K562 (cell line): ENCODE measurements around the gene KLHL30. TPM values are rescaled to one million over a fixed set of nuclear protein-coding genes. Genes with fewer than 3 reads are reported as not detected.

ENCODE experiments used
- ATAC-seq: fragments of 200-7000 bp; cut with Tn5 transposase; 3 replicates; pipeline ENCODE4 v1.9.1; 2020; ENCODE audit warnings: moderate library complexity
- BruUV-seq: library from RNA; stranded (reverse); fragments of 400-500 nt; replicated peaks from 2 replicates; lab custom pipeline; 2021; lab: Mats Ljungman, UMichigan
- CTCF ChIA-PET: fragments of 300-600 bp; formaldehyde crosslinking; extraction: SDS; loops from one replicate; lab custom pipeline; 2021; ENCODE audit warnings: low intra/inter-chr PET ratio; lab: Yijun Ruan, JAX
- POLR2A ChIA-PET: fragments of 300-600, 350-650 bp; sonication (Branson Sonifier 250); formaldehyde crosslinking; extraction: SDS; loops from one replicate; lab custom pipeline; 2021; ENCODE audit warnings: antibody characterized with exemption, inconsistent platforms; lab: Yijun Ruan, JAX
- DNase-seq, 4 experiments: peaks; one replicate each; pipeline versions ENCODE4 v3.0.0 to v3.0.0-alpha.2; 2011 to 2018; ENCODE audit warnings: low spot score in 3 of 4, mixed read lengths in 3 of 4; ENCODE audit errors: extremely low read depth in 1 of 4
- FAIRE-seq: peaks from 2 replicates; lab custom pipeline; 2011; peaks lifted over from hg19 to GRCh38; lab: Jason Lieb, UNC
- H2AFZ ChIP-seq: 2 replicates; pipeline ENCODE4 v1.6.0; 2011; ENCODE audit warnings: low read depth, low read length, control low read depth, inconsistent platforms
- H3K27ac ChIP-seq: fragments of 200-600 bp; 3 replicates; pipeline ENCODE4 v1.8.0; 2011; ENCODE audit warnings: low read depth, mild to moderate bottlenecking, control low read depth, inconsistent platforms, low read length, moderate library complexity, mixed read lengths; ENCODE audit errors: extremely low read depth
- H3K27me3 ChIP-seq, 2 experiments: fragments of 300-600 bp in 1 of 2; 2 replicates in 1 of 2; 3 replicates in 1 of 2; pipeline versions ENCODE4 v1.6.0 to v1.8.0; 2011; ENCODE audit warnings: inconsistent platforms in 2 of 2, low read length in 2 of 2, mild to moderate bottlenecking in 1 of 2, mixed read lengths in 1 of 2, moderate library complexity in 1 of 2; ENCODE audit not compliant: control insufficient read depth in 2 of 2, insufficient read depth in 2 of 2
- H3K36me3 ChIP-seq: fragments of 300-600 bp; 3 replicates; pipeline ENCODE4 v1.8.0; 2011; ENCODE audit warnings: mild to moderate bottlenecking, low read length, inconsistent platforms; ENCODE audit not compliant: control insufficient read depth, insufficient read depth
- H3K4me1 ChIP-seq, 2 experiments: fragments of 200-600 bp in 1 of 2; replicated peaks in 1 of 2; 2 replicates in 1 of 2; 3 replicates in 1 of 2; pipeline versions ENCODE4 v1.5.1 to v1.8.0; 2011; ENCODE audit warnings: inconsistent platforms in 2 of 2, low read length in 2 of 2, mild to moderate bottlenecking in 1 of 2, mixed read lengths in 1 of 2, moderate library complexity in 1 of 2; ENCODE audit not compliant: control insufficient read depth in 2 of 2, insufficient read depth in 2 of 2
- H3K4me2 ChIP-seq: 2 replicates; pipeline ENCODE4 v1.6.1; 2011; ENCODE audit warnings: low read length, control low read depth, inconsistent platforms, mixed read lengths; ENCODE audit not compliant: insufficient read depth
- H3K4me3 ChIP-seq: fragments of 200-600 bp; sonication (generic), shearing (Covaris generic); 2 replicates; pipeline ENCODE4 v1.5.1; 2016; ENCODE audit warnings: control low read depth, inconsistent platforms
- H3K79me2 ChIP-seq: fragments of 200-600 bp; 3 replicates; pipeline ENCODE4 v1.8.0; 2011; ENCODE audit warnings: low read length, inconsistent platforms; ENCODE audit not compliant: control insufficient read depth, insufficient read depth
- H3K9ac ChIP-seq, 2 experiments: 2 replicates each; pipeline versions ENCODE4 v1.6.0 to v1.6.1; 2011; ENCODE audit warnings: low read depth in 2 of 2, low read length in 2 of 2, control low read depth in 1 of 2, inconsistent platforms in 1 of 2, mild to moderate bottlenecking in 1 of 2, mixed read lengths in 1 of 2; ENCODE audit not compliant: insufficient read depth in 1 of 2
- H3K9me1 ChIP-seq: one replicate; pipeline ENCODE4 v1.6.0; 2011; ENCODE audit warnings: inconsistent platforms, mild to moderate bottlenecking, low read length, moderate library complexity; ENCODE audit not compliant: control insufficient read depth, insufficient read depth
- H3K9me3 ChIP-seq: replicated peaks from 2 replicates; pipeline ENCODE4 v1.5.1; 2011; ENCODE audit warnings: low read depth, low read length, inconsistent platforms; ENCODE audit not compliant: control insufficient read depth, insufficient read depth
- H4K20me1 ChIP-seq: replicated peaks from 2 replicates; pipeline ENCODE4 v1.6.1; 2011; ENCODE audit warnings: low read length, inconsistent platforms, mixed read lengths; ENCODE audit not compliant: control insufficient read depth, insufficient read depth
- BCL6 ChIP-seq: fragments of 250-450 bp; sonication (Bioruptor Pico); IDR thresholded peaks from 2 replicates; pipeline ENCODE4 v1.4.0; 2020
- BHLHE40 ChIP-seq: IDR thresholded peaks from 2 replicates; pipeline ENCODE4 v1.6.1; 2011; ENCODE audit warnings: low read length, improper control_type of control experiment
- BRD4 ChIP-seq: fragments of 200-600 bp; sonication (generic); IDR thresholded peaks from 2 replicates; pipeline ENCODE4 v1.6.1; 2017; ENCODE audit warnings: inconsistent platforms
- COPS2 ChIP-seq: fragments of 450-650 bp; conservative IDR thresholded peaks from 2 replicates; pipeline ENCODE4 v1.6.1; 2016; ENCODE audit warnings: mild to moderate bottlenecking, moderate library complexity
- CXXC5 ChIP-seq: fragments of 250-450 bp; sonication (Bioruptor Pico); IDR thresholded peaks from 2 replicates; pipeline ENCODE4 v1.8.0; 2022; ENCODE audit warnings: inconsistent platforms, mild to moderate bottlenecking, moderate library complexity
- GATA2 ChIP-seq: sonication (generic); formaldehyde crosslinking; IDR thresholded peaks from 2 replicates; pipeline ENCODE4 v1.4.0; 2020; ENCODE audit warnings: mild to moderate bottlenecking, missing genetic modification reagents
- MITF ChIP-seq: IDR thresholded peaks from 2 replicates; pipeline ENCODE4 v1.6.1; 2014; ENCODE audit warnings: antibody characterized with exemption
- NFIX ChIP-seq: fragments of 250-450 bp; sonication (Bioruptor Pico); IDR thresholded peaks from 2 replicates; pipeline ENCODE4 v1.4.0; 2020; ENCODE audit warnings: low read depth, mild to moderate bottlenecking, moderate library complexity
- RBFOX2 ChIP-seq: fragments of 200-400 bp; formaldehyde crosslinking; IDR thresholded peaks from 2 replicates; pipeline ENCODE4 v1.6.1; 2017; ENCODE audit warnings: low read depth, mild to moderate bottlenecking, low read length, moderate library complexity
- RBM39 ChIP-seq: fragments of 200-400 bp; formaldehyde crosslinking; optimal IDR thresholded peaks from 2 replicates; pipeline ENCODE3; 2018; ENCODE audit warnings: low read depth, low read length
- SMARCC2 ChIP-seq: fragments of 450-650 bp; IDR thresholded peaks from 2 replicates; pipeline ENCODE4 v1.6.1; 2017; ENCODE audit warnings: antibody characterized with exemption, moderate library complexity, mild to moderate bottlenecking, low read depth
- ZBED1 ChIP-seq: IDR thresholded peaks from 2 replicates; pipeline ENCODE4 v1.6.1; 2014
- ZBTB8A ChIP-seq: fragments of 450-650 bp; IDR thresholded peaks from 2 replicates; pipeline ENCODE4 v1.6.1; 2018; ENCODE audit warnings: mild to moderate bottlenecking, moderate library complexity; ENCODE audit not compliant: partially characterized antibody
- ZNF282 ChIP-seq: sonication (generic); formaldehyde crosslinking; IDR thresholded peaks from 2 replicates; pipeline ENCODE4 v1.8.1; 2023; ENCODE audit warnings: missing genetic modification reagents
- ZNF696 ChIP-seq: fragments of 250-450 bp; sonication (Bioruptor Pico); conservative IDR thresholded peaks from 2 replicates; pipeline ENCODE4 v1.4.0; 2020; ENCODE audit warnings: mild to moderate bottlenecking, moderate library complexity
- WGBS: fragments of 100-300 bp; shearing (Covaris generic); methylation state at CpG from one replicate; pipeline ENCODE4 v1.1.6; 2016; ENCODE audit warnings: low coverage, mixed read lengths; ENCODE audit not compliant: insufficient coverage; ENCODE audit errors: missing lambda C conversion rate; 5-methylcytosine and 5-hydroxymethylcytosine counted together
- in situ Hi-C: fragments of 300-500 bp; cut with MboI; formaldehyde crosslinking; loops from 4 replicates; pipeline ENCODE4 v1.15.0; 2018; ENCODE audit warnings: inconsistent platforms, mixed read lengths
- intact Hi-C: fragments of 100-400 bp; cut with micrococcal nuclease; formaldehyde crosslinking; loops from 2 replicates; pipeline ENCODE4 v1.14.2; 2022
- polyA plus RNA-seq, 8 experiments: library from polyadenylated mRNA; depleted of rRNA in 4 of 8; stranded (reverse) in 5 of 8; unstranded in 3 of 8; fragments of >200 nt; fragmentation: Nextera tagmentation in 2 of 8; fragmentation: Illumina TruSeq in 1 of 8; extraction: Ambion mirVana in 2 of 8; extraction: Trizol in 1 of 8; gene quantifications; 2 replicates each; pipeline versions ENCODE4 v1.2.1 to v1.2.3, GENCODE V29; 2011 to 2014; ENCODE audit warnings: inconsistent platforms in 1 of 8, missing spikeins in 1 of 8
- total RNA-seq, 7 experiments: library from RNA; depleted of rRNA in 6 of 7; stranded (reverse); fragments of >200 nt in 6 of 7; fragmentation: Illumina TruSeq in 2 of 7; extraction: Trizol in 2 of 7; gene quantifications; 2 replicates each; pipeline versions ENCODE4 v1.2.1 to v1.2.3, GENCODE V29; 2011 to 2021; ENCODE audit warnings: low replicate concordance in 1 of 7
- TF ChIP-seq, protein P1 (sequence below): fragments of 450-650 bp; formaldehyde crosslinking; IDR thresholded peaks from 2 replicates; pipeline ENCODE4 v1.4.0; 2020; ENCODE audit warnings: mild to moderate bottlenecking, moderate library complexity
- TF ChIP-seq, protein P2 (sequence below): sonication (generic); formaldehyde crosslinking; IDR thresholded peaks from 2 replicates; pipeline ENCODE4 v1.8.0; 2022; ENCODE audit warnings: missing genetic modification reagents, mild to moderate bottlenecking, borderline replicate concordance

The KLHL30 gene
- total and polyA plus RNA-seq, 9 of the 15 experiments (the other 6 are each of a cell fraction or from before 2014, with no cell fraction given): 0.04 TPM; not detected in 8

- TF ChIP-seq BHLHE40: no peak
Measured at GRCh38 chr2:238122287-238123217, 15.9 kb upstream of the KLHL30 start (continued).

- no peaks in the 10 kb centered on the region for H4K20me1 ChIP-seq
- H3K4me1 ChIP-seq: peaks cover 0 to 46% of the 10 kb centered on the region in 2 experiments; a peak in 3 of 5 replicates
- H3K4me3 ChIP-seq: no peak overlapping the region
- no TSS peak for BruUV-seq
- ChIA-PET POLR2A (no interaction called here), CTCF (interaction anchor here (0.7 kb wide), 1 partner anchor 268 kb away, joined by 4 read pairs; no protein-coding TSS in a partner anchor)
- peaks cover 5 to 41% of the 10 kb centered on the region in 2 experiments; a peak in 4 of 5 replicates for H3K27me3 ChIP-seq
- in situ Hi-C loops: no loop called here
- 0% methylated on average over 1 of the region's 22 CpGs for WGBS
- no peaks in the 10 kb centered on the region for H3K36me3 ChIP-seq
- no peaks in the 10 kb centered on the region for H3K79me2 ChIP-seq
- DNase-seq (no peak), ATAC-seq (no peak), FAIRE-seq (no peak)
- H3K4me2 ChIP-seq: no peak overlapping the region
- intact Hi-C loops: no loop called here
- no peaks in the 10 kb centered on the region for H3K9me1 ChIP-seq
- no peak overlapping the region for H2AFZ ChIP-seq
- no peak overlapping the region for H3K9ac ChIP-seq
- no peak overlapping the region for H3K27ac ChIP-seq
- 0 out of 2 replicates have a peak, but pooled peaks cover 2% of the 10 kb centered on the region for H3K9me3 ChIP-seq
- TF ChIP-seq, protein P1, sequence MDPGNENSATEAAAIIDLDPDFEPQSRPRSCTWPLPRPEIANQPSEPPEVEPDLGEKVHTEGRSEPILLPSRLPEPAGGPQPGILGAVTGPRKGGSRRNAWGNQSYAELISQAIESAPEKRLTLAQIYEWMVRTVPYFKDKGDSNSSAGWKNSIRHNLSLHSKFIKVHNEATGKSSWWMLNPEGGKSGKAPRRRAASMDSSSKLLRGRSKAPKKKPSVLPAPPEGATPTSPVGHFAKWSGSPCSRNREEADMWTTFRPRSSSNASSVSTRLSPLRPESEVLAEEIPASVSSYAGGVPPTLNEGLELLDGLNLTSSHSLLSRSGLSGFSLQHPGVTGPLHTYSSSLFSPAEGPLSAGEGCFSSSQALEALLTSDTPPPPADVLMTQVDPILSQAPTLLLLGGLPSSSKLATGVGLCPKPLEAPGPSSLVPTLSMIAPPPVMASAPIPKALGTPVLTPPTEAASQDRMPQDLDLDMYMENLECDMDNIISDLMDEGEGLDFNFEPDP: no peak
- TF ChIP-seq BRD4 (no peak), ZBED1 (no peak), COPS2 (no peak), RBM39 (no peak), CXXC5 (CRISPR knock-in tag) (no peak), ZNF696 (CRISPR knock-in tag) (no peak), RBFOX2 (no peak), GATA2 (CRISPR knock-in tag) (no peak), BCL6 (CRISPR knock-in tag) (no peak), ZBTB8A (no peak), NFIX (no peak), ZNF282 (no peak), MITF (no peak), SMARCC2 (no peak)
- TF ChIP-seq, protein P2, sequence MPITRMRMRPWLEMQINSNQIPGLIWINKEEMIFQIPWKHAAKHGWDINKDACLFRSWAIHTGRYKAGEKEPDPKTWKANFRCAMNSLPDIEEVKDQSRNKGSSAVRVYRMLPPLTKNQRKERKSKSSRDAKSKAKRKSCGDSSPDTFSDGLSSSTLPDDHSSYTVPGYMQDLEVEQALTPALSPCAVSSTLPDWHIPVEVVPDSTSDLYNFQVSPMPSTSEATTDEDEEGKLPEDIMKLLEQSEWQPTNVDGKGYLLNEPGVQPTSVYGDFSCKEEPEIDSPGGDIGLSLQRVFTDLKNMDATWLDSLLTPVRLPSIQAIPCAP (CRISPR knock-in tag): no peak
Measured at GRCh38 chr2:238123218-238123971, 15.1 kb upstream of the KLHL30 start.
